CD4-positive, alpha-beta memory T cell (primary cell): ENCODE measurements around the gene PLEKHM2. TPM values are rescaled to one million over a fixed set of nuclear protein-coding genes. Genes with fewer than 3 reads are reported as not detected.
"Not testable (repeated sequence)": the region's sequence is repeated elsewhere in the genome, so short reads cannot be mapped to it uniquely, and the experiment has no call there.

ENCODE experiments used
- CTCF ChIA-PET: fragments of 350-600 bp; sonication (Branson Sonifier 250); formaldehyde crosslinking; loops from one replicate; lab custom pipeline; 2021; ENCODE audit warnings: inconsistent platforms; ENCODE audit not compliant: partially characterized antibody; lab: Charles Lee
- POLR2A ChIA-PET: fragments of 350-600 bp; sonication (Branson Sonifier 250); formaldehyde crosslinking; loops from one replicate; lab custom pipeline; 2021; ENCODE audit not compliant: partially characterized antibody; lab: Charles Lee
- DNase-seq, 5 donors: peaks; one replicate each; pipeline versions ENCODE4 v3.0.0 to v3.0.0-alpha.2; 2020 to 2022; ENCODE audit warnings: mixed read lengths in 1 of 5
- H3K27ac ChIP-seq: one replicate; pipeline ENCODE4 v1.7.0; 2013; ENCODE audit warnings: low read depth, low read length
- H3K27me3 ChIP-seq: 2 replicates; pipeline ENCODE4 v1.7.0; 2013; ENCODE audit warnings: mild to moderate bottlenecking, low read length, moderate library complexity; ENCODE audit not compliant: insufficient read depth
- H3K36me3 ChIP-seq: 2 replicates; pipeline ENCODE4 v1.7.0; 2013; ENCODE audit warnings: mild to moderate bottlenecking, low read length, moderate library complexity; ENCODE audit not compliant: insufficient read depth
- H3K4me1 ChIP-seq: 2 replicates; pipeline ENCODE4 v1.7.0; 2013; ENCODE audit warnings: mild to moderate bottlenecking, low read length, moderate library complexity; ENCODE audit not compliant: insufficient read depth
- H3K4me3 ChIP-seq, 2 donors: one replicate each; pipeline ENCODE4 v1.7.0; 2013; ENCODE audit warnings: low read length in 2 of 2, mild to moderate bottlenecking in 1 of 2
- H3K9me3 ChIP-seq, 2 donors: one replicate each; pipeline ENCODE4 v1.7.0; 2013; ENCODE audit warnings: low read length in 2 of 2, control low read depth in 1 of 2; ENCODE audit not compliant: control insufficient read depth in 1 of 2
- H3K27ac Mint-ChIP-seq, 7 donors: one replicate each; pipeline ENCODE4 v1.8.0; 2020 to 2021; ENCODE audit warnings: mixed read lengths in 7 of 7, mild to moderate bottlenecking in 6 of 7, inconsistent platforms in 3 of 7, moderate library complexity in 3 of 7
- H3K27me3 Mint-ChIP-seq, 2 donors: one replicate each; pipeline ENCODE4 v1.8.0; 2020 to 2021; ENCODE audit warnings: mixed read lengths in 2 of 2
- H3K36me3 Mint-ChIP-seq, 2 donors: one replicate each; pipeline ENCODE4 v1.8.0; 2020 to 2021; ENCODE audit warnings: mixed read lengths in 2 of 2, inconsistent platforms in 1 of 2, mild to moderate bottlenecking in 1 of 2
- H3K4me1 Mint-ChIP-seq, 4 donors: one replicate each; pipeline ENCODE4 v1.8.0; 2020 to 2021; ENCODE audit warnings: mixed read lengths in 4 of 4, mild to moderate bottlenecking in 1 of 4
- H3K4me3 Mint-ChIP-seq, 8 donors: one replicate each; pipeline ENCODE4 v1.8.0; 2020 to 2021; ENCODE audit warnings: mixed read lengths in 8 of 8, mild to moderate bottlenecking in 7 of 8, moderate library complexity in 6 of 8, inconsistent platforms in 3 of 8
- H3K9me3 Mint-ChIP-seq, 8 donors: one replicate each; pipeline ENCODE4 v1.8.0; 2020 to 2021; ENCODE audit warnings: mixed read lengths in 8 of 8, mild to moderate bottlenecking in 5 of 8, inconsistent platforms in 3 of 8, moderate library complexity in 1 of 8
- intact Hi-C: fragments of 100-400 bp; cut with micrococcal nuclease; formaldehyde crosslinking; loops from one replicate; pipeline ENCODE4 v1.15.1; 2023
- polyA plus RNA-seq, 2 donors: library from polyadenylated mRNA; unstranded; fragments of 300-500 nt; fragmentation: Illumina TruSeq; gene quantifications; one replicate each; pipeline ENCODE4 v1.2.3, GENCODE V29; 2021
- total RNA-seq, 2 experiments: library from RNA; stranded (reverse); gene quantifications; one replicate each; pipeline ENCODE4 v1.2.3, GENCODE V29; 2021

PLEKHM2 gene
- total and polyA plus RNA-seq, 4 experiments from 2014 or later: 2.0 to 59.8 (median 30.9) TPM

- intact Hi-C loops: no loop called here
- peaks cover 16% of the 10 kb centered on the region for H3K4me1 ChIP-seq
- no peaks in the 10 kb centered on the region for H3K27me3 ChIP-seq
- no peak for DNase-seq
- no peak overlapping the region for H3K27ac ChIP-seq
- Mint-ChIP-seq H3K27me3 (no peaks in the 10 kb centered on the region), H3K4me1 (peaks cover 12 to 43% (median 28%) of the 10 kb centered on the region in 4 donors), H3K9me3 (no peaks in the 10 kb centered on the region), H3K27ac (peak overlapping the region in 5 of 7 donors; percentile 23 to 85 (median 37)), H3K36me3 (peaks cover 6 to 7% of the 10 kb centered on the region in 2 donors), H3K4me3 (no peak overlapping the region)
- H3K36me3 ChIP-seq: no peaks in the 10 kb centered on the region
- no peaks in the 10 kb centered on the region for H3K9me3 ChIP-seq
- ChIA-PET POLR2A (interaction anchor here (0.6 kb wide), 1 partner anchor 16 kb away, joined by 3 read pairs; no protein-coding TSS in a partner anchor), CTCF (no interaction called here)
- H3K4me3 ChIP-seq: no peak overlapping the region
These were observed 7.4 kb downstream of the PLEKHM2 start for GRCh38 chr1:15691434-15692032.

- no peak overlapping the region for H3K4me3 ChIP-seq
- intact Hi-C loops: no loop called here
- H3K9me3 ChIP-seq: no peaks in the 10 kb centered on the region
- Mint-ChIP-seq H3K36me3 (peaks cover 7% of the 10 kb centered on the region in 2 donors), H3K27ac (peak overlapping the region in 3 of 7 donors; percentile 75 to 91 (median 85)), H3K9me3 (no peaks in the 10 kb centered on the region), H3K4me3 (no peak overlapping the region), H3K27me3 (no peaks in the 10 kb centered on the region), H3K4me1 (peaks cover 16 to 45% (median 34%) of the 10 kb centered on the region in 4 donors)
- POLR2A ChIA-PET: no interaction called here
- H3K27ac ChIP-seq: no peak overlapping the region
- no peak for DNase-seq
- peaks cover 23% of the 10 kb centered on the region for H3K4me1 ChIP-seq
- no peaks in the 10 kb centered on the region for H3K36me3 ChIP-seq
- CTCF ChIA-PET: no interaction called here
- no peaks in the 10 kb centered on the region for H3K27me3 ChIP-seq
These were observed 8.1 kb downstream of the PLEKHM2 start for GRCh38 chr1:15692121-15692682.

GRCh38 chr1:15693371-15693770 lies 9.3 kb downstream of the PLEKHM2 start:
- Mint-ChIP-seq H3K4me3 (no peak overlapping the region), H3K4me1 (peaks cover 17 to 44% (median 31%) of the 10 kb centered on the region in 4 donors), H3K36me3 (peaks cover 4 to 7% of the 10 kb centered on the region in 2 donors), H3K9me3 (no peaks in the 10 kb centered on the region), H3K27me3 (no peaks in the 10 kb centered on the region), H3K27ac (peak overlapping the region in 1 of 7 donors; percentile 78)
- H3K27ac ChIP-seq: no peak overlapping the region
- ChIA-PET CTCF (no interaction called here), POLR2A (no interaction called here)
- H3K27me3 ChIP-seq: no peaks in the 10 kb centered on the region
- no peak overlapping the region for H3K4me3 ChIP-seq
- no peak for DNase-seq
- no peaks in the 10 kb centered on the region for H3K9me3 ChIP-seq
- intact Hi-C loops: no loop called here
- H3K36me3 ChIP-seq: no peaks in the 10 kb centered on the region
- peaks cover 26% of the 10 kb centered on the region for H3K4me1 ChIP-seq

- H3K27ac Mint-ChIP-seq: peak overlapping the region; percentile 87 to 98 (median 97)
These were observed 12.9 kb downstream of the PLEKHM2 start for GRCh38 chr1:15696956-15697521.

GRCh38 chr1:15698201-15698600 lies 14.1 kb downstream of the PLEKHM2 start:
- ChIA-PET POLR2A (interaction anchor here (1.4 to 2.2 kb wide), 5 partner anchors 12 to 171 kb away, joined by 4 to 8 read pairs (median 5); partner anchors contain the start of gene DNAJC16), CTCF (interaction anchor here (0.8 to 2.3 kb wide), 2 partner anchors 13 to 25 kb away, joined by 3 to 6 read pairs; partner anchors contain the start of gene PLEKHM2)
- no peaks in the 10 kb centered on the region for H3K27me3 Mint-ChIP-seq
- no peaks in the 10 kb centered on the region for H3K9me3 Mint-ChIP-seq
- peaks cover 2 to 4% of the 10 kb centered on the region in 2 donors for H3K36me3 Mint-ChIP-seq
- no peaks in the 10 kb centered on the region for H3K9me3 ChIP-seq
- no peak overlapping the region for H3K4me3 ChIP-seq
- DNase-seq: no peak
- H3K36me3 ChIP-seq: no peaks in the 10 kb centered on the region
- H3K4me1 ChIP-seq: peaks cover 21% of the 10 kb centered on the region
- H3K27me3 ChIP-seq: no peaks in the 10 kb centered on the region
- H3K27ac ChIP-seq: no peak overlapping the region
- H3K4me3 Mint-ChIP-seq: no peak overlapping the region
- H3K27ac Mint-ChIP-seq: peak overlapping the region in 2 of 7 donors; percentile 4 to 66
- peaks cover 11 to 46% (median 26%) of the 10 kb centered on the region in 4 donors for H3K4me1 Mint-ChIP-seq
- intact Hi-C loops: no loop called here

More at GRCh38 chr1:15696956-15697521, 12.9 kb downstream of the PLEKHM2 start:
- intact Hi-C loops: no loop called here
- Mint-ChIP-seq H3K27me3 (no peaks in the 10 kb centered on the region), H3K36me3 (peaks cover 2 to 4% of the 10 kb centered on the region in 2 donors), H3K9me3 (no peaks in the 10 kb centered on the region), H3K4me1 (peaks cover 13 to 46% (median 30%) of the 10 kb centered on the region in 4 donors), H3K4me3 (peak overlapping the region; percentile 85 to 92 (median 87))
- Histone ChIP-seq H3K27ac (peak overlapping the region; percentile 54), H3K4me3 (peak overlapping the region in 1 of 2 donors; percentile 19), H3K27me3 (no peaks in the 10 kb centered on the region), H3K36me3 (no peaks in the 10 kb centered on the region), H3K4me1 (peaks cover 21% of the 10 kb centered on the region), H3K9me3 (no peaks in the 10 kb centered on the region)
- CTCF ChIA-PET: interaction anchor here (0.7 to 2.3 kb wide), 4 partner anchors 9 to 104 kb away, joined by 3 to 6 read pairs (median 3); partner anchors contain the start of gene PLEKHM2
- POLR2A ChIA-PET: interaction anchor here (1.1 to 2.2 kb wide), 7 partner anchors 11 to 170 kb away, joined by 4 to 8 read pairs (median 5); partner anchors contain the start of gene DNAJC16
- peak; percentile 22 to 54 (median 37) for DNase-seq

- H3K4me3 Mint-ChIP-seq, H3K27ac ChIP-seq, CTCF ChIA-PET, H3K27ac Mint-ChIP-seq, POLR2A ChIA-PET, H3K36me3 ChIP-seq, H3K9me3 ChIP-seq, H3K9me3 Mint-ChIP-seq, H3K36me3 Mint-ChIP-seq, H3K27me3 Mint-ChIP-seq, DNase-seq, intact Hi-C loops, H3K4me3 ChIP-seq, H3K27me3 ChIP-seq: not testable (repeated sequence)
- peaks cover 13 to 55% (median 29%) of the 10 kb centered on the region in 4 donors for H3K4me1 Mint-ChIP-seq
- peaks cover 21% of the 10 kb centered on the region for H3K4me1 ChIP-seq
These were observed 15.2 kb downstream of the PLEKHM2 start for GRCh38 chr1:15699321-15699720.

- no peaks in the 10 kb centered on the region for H3K9me3 ChIP-seq
- H3K27me3 ChIP-seq: no peaks in the 10 kb centered on the region
- H3K27ac ChIP-seq: no peak overlapping the region
- Mint-ChIP-seq H3K27ac (peak overlapping the region in 2 of 7 donors; percentile 43 to 61), H3K27me3 (no peaks in the 10 kb centered on the region), H3K36me3 (peaks cover 1 to 11% of the 10 kb centered on the region in 2 donors), H3K9me3 (peaks cover 0 to under 1% (median 0%) of the 10 kb centered on the region in 8 donors), H3K4me1 (peaks cover 14 to 50% (median 23%) of the 10 kb centered on the region in 4 donors), H3K4me3 (no peak overlapping the region)
- no peak for DNase-seq
- CTCF ChIA-PET: no interaction called here
- POLR2A ChIA-PET: no interaction called here
- H3K36me3 ChIP-seq: peaks cover 2% of the 10 kb centered on the region
- H3K4me3 ChIP-seq: no peak overlapping the region
- peaks cover 21% of the 10 kb centered on the region for H3K4me1 ChIP-seq
- intact Hi-C loops: no loop called here
These were observed 16.4 kb downstream of the PLEKHM2 start for GRCh38 chr1:15700508-15700907.
